Uterus (tissue), 4 donors: ENCODE results near the gene EPS8L2. TPM values are rescaled to one million over a fixed set of nuclear protein-coding genes. Genes with fewer than 3 reads are reported as not detected.
A peak's percentile ranks its signal among the peaks of the same experiment; 100 is the strongest.

ENCODE experiments used
- DNase-seq, 2 donors: peaks; one replicate each; pipeline ENCODE4 v3.0.0-alpha.2; 2019 to 2020
- H3K27ac ChIP-seq, 2 donors: fragments of 200-600 bp; sonication (generic); 1 replicate in 1 of 2; 2 replicates in 1 of 2; pipeline ENCODE4 v1.5.1; 2016 to 2018
- H3K27me3 ChIP-seq, 2 donors: fragments of 200-600 bp; sonication (generic); one replicate each; pipeline ENCODE4 v1.5.1; 2018 to 2019; ENCODE audit warnings: control low read depth in 1 of 2
- H3K36me3 ChIP-seq, 2 donors: fragments of 200-600 bp; sonication (generic); one replicate each; pipeline ENCODE4 v1.5.1; 2019; ENCODE audit warnings: control low read depth in 1 of 2
- H3K4me1 ChIP-seq, 2 donors: fragments of 200-600 bp; sonication (generic); one replicate each; pipeline ENCODE4 v1.5.1; 2018 to 2019; ENCODE audit warnings: control low read depth in 1 of 2
- H3K4me3 ChIP-seq, 2 donors: fragments of 200-600 bp; sonication (generic); 1 replicate in 1 of 2; 2 replicates in 1 of 2; pipeline ENCODE4 v1.5.1; 2018 to 2019; ENCODE audit warnings: mild to moderate bottlenecking in 1 of 2
- H3K9me3 ChIP-seq, 2 donors: fragments of 200-600 bp; sonication (generic); one replicate each; pipeline ENCODE4 v1.5.1; 2019; ENCODE audit warnings: control low read depth in 1 of 2
- POLR2A ChIP-seq, 2 donors: fragments of 450-650 bp; IDR thresholded peaks; one replicate each; pipeline ENCODE4 v1.6.1; 2016; ENCODE audit warnings: antibody characterized with exemption in 2 of 2, mild to moderate bottlenecking in 1 of 2, moderate library complexity in 1 of 2
- intact Hi-C: fragments of 100-400 bp; cut with DNase I; formaldehyde crosslinking; loops from one replicate; pipeline ENCODE4 v1.15.1; 2023; ENCODE audit warnings: low total_unique reads
- total RNA-seq, 4 donors: library from RNA; depleted of rRNA in 3 of 4; stranded (reverse); fragments of >200 nt in 3 of 4; gene quantifications; one replicate each; pipeline versions ENCODE4 v1.1.0 to v1.2.4, GENCODE V29; 2014 to 2023
- TF ChIP-seq, protein P1 (sequence below), 4 experiments: fragments of 200-600 bp in 2 of 4; fragments of 450-650 bp in 2 of 4; sonication (generic) in 2 of 4; IDR thresholded peaks; one replicate each; pipeline ENCODE4 v1.5.1; 2016 to 2019; ENCODE audit warnings: antibody characterized with exemption in 4 of 4, mild to moderate bottlenecking in 2 of 4, moderate library complexity in 1 of 4
- donor health status: DM: yes; HTN: yes; CAD: no.

EPS8L2 gene
- total RNA-seq, 4 donors from 2014 or later: 12.2 to 52.8 (median 32.3) TPM

GRCh38 chr11:765025-765801 lies 59.2 kb downstream of the EPS8L2 start:
- Histone ChIP-seq H3K9me3 (no peaks in the 10 kb centered on the region), H3K4me3 (no peak overlapping the region), H3K27ac (no peak overlapping the region), H3K27me3 (no peaks in the 10 kb centered on the region), H3K36me3 (no peaks in the 10 kb centered on the region), H3K4me1 (no peaks in the 10 kb centered on the region)
- DNase-seq: no peak
- TF ChIP-seq POLR2A (IDR thresholded peaks at IDR 0.05): no peak
- TF ChIP-seq, protein P1, sequence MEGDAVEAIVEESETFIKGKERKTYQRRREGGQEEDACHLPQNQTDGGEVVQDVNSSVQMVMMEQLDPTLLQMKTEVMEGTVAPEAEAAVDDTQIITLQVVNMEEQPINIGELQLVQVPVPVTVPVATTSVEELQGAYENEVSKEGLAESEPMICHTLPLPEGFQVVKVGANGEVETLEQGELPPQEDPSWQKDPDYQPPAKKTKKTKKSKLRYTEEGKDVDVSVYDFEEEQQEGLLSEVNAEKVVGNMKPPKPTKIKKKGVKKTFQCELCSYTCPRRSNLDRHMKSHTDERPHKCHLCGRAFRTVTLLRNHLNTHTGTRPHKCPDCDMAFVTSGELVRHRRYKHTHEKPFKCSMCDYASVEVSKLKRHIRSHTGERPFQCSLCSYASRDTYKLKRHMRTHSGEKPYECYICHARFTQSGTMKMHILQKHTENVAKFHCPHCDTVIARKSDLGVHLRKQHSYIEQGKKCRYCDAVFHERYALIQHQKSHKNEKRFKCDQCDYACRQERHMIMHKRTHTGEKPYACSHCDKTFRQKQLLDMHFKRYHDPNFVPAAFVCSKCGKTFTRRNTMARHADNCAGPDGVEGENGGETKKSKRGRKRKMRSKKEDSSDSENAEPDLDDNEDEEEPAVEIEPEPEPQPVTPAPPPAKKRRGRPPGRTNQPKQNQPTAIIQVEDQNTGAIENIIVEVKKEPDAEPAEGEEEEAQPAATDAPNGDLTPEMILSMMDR (IDR thresholded peaks at IDR 0.05): peak; percentile 28 to 58 (median 48)
- intact Hi-C loops: no loop called here

DNA sequence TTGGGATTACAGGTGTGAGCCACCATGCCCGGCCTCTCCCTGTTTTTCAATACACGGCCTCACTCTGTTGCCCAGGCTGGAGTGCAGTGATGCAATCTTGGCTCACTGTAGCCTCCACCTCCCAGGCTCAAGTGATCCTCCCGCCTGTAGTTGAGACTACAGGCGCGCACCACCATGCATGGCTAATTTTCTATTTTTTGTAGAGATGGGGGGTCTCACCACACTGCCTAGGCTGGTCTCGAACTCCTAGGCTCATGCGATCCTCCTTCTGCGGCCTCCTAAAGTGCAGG lies 59.7 kb downstream of the EPS8L2 start:
- no peaks in the 10 kb centered on the region for H3K36me3 ChIP-seq
- TF ChIP-seq, protein P1 (IDR thresholded peaks at IDR 0.05): no peak
- no peak for TF ChIP-seq POLR2A (IDR thresholded peaks at IDR 0.05)
- no peak overlapping the region for H3K4me3 ChIP-seq
- H3K4me1 ChIP-seq: no peaks in the 10 kb centered on the region
- H3K27ac ChIP-seq: no peak overlapping the region
- no peaks in the 10 kb centered on the region for H3K9me3 ChIP-seq
- no peaks in the 10 kb centered on the region for H3K27me3 ChIP-seq
- intact Hi-C loops: no loop called here
- no peak for DNase-seq

DNA sequence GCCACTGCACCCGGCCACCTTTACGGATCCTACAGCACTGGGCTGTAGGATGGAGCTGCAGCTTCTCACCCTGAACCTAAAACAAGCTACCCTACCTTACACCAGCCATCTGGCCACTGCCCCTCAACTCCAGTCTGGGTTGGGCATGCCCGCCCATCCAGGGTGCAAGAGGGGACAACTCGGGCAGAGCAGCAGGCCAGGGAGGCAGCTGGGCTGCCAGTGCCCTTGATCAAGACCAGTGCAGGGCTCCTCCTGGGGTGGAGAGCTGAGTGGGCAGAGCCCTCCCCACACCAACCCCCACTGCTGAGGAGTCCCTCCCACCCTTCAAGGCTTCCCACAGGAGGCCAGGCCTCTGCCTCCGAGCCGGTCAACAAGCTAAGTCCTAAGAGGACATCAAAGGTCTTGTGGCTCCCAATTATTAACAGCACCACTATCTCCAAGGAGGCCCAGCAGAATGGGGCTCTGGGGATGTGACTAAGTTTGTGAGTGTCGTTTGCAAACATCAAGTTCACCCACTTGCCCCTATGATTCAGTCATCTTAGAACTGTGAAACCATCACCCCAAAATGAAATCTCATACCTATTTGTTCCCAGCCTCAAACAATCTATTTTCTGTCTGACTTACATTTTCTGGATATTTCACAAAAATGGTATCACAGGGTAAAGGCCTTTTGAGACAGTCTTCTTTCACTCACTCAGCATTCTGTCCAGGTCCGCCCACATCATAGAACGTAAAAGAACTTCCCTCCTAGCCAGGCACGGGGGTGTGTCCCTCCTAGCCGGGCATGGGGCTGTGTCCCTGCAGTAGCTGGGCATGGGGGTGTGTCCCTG lies 60.3 kb downstream of the EPS8L2 start:
- no peak for DNase-seq
- Histone ChIP-seq H3K27ac (no peak overlapping the region), H3K4me3 (no peak overlapping the region), H3K4me1 (no peaks in the 10 kb centered on the region), H3K9me3 (no peaks in the 10 kb centered on the region), H3K27me3 (no peaks in the 10 kb centered on the region), H3K36me3 (no peaks in the 10 kb centered on the region)
- TF ChIP-seq, protein P1 (IDR thresholded peaks at IDR 0.05): no peak
- TF ChIP-seq POLR2A (IDR thresholded peaks at IDR 0.05): no peak
- intact Hi-C loops: no loop called here

DNA sequence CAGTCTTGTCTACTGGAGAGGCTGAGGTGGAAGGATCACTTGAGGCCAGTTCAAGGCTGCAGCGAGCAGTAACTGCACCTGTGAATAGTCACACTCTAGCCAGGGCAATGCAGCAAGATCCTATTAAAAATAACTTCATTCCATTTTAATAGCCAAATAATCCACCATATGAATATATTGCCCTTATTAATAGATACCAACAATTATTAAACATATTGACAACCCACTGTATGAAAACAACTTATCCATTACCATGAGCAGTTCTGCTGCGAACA lies 60.8 kb downstream of the EPS8L2 start:
- H3K27ac ChIP-seq: no peak overlapping the region
- H3K9me3 ChIP-seq: no peaks in the 10 kb centered on the region
- no peak for DNase-seq
- no peaks in the 10 kb centered on the region for H3K4me1 ChIP-seq
- H3K4me3 ChIP-seq: no peak overlapping the region
- intact Hi-C loops: no loop called here
- no peak for TF ChIP-seq POLR2A (IDR thresholded peaks at IDR 0.05)
- TF ChIP-seq, protein P1 (IDR thresholded peaks at IDR 0.05): no peak
- no peaks in the 10 kb centered on the region for H3K36me3 ChIP-seq
- H3K27me3 ChIP-seq: no peaks in the 10 kb centered on the region

DNA sequence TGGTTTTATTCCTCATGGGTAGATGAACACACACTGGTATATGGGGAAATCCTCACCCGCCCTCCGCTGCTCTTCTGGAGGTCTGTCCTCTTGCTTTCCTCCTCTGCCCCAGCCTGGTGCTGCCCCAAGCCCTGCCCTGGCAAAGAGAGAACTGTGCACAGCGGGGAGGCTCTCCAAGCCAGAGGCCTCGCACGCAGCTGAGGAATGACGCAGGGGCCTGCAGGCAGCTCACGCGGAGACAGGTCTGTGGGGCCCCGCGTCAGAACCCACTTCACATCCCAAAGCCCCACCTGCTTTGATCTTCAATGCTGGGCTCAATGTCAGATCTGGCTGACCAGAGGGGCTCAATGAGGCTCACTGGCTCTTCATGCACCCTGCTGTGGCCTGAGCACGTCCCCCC lies 61.2 kb downstream of the EPS8L2 start:
- Histone ChIP-seq H3K9me3 (no peaks in the 10 kb centered on the region), H3K36me3 (no peaks in the 10 kb centered on the region), H3K27ac (no peak overlapping the region), H3K27me3 (no peaks in the 10 kb centered on the region), H3K4me1 (no peaks in the 10 kb centered on the region), H3K4me3 (no peak overlapping the region)
- intact Hi-C loops: no loop called here
- no peak for DNase-seq
- TF ChIP-seq POLR2A (IDR thresholded peaks at IDR 0.05): no peak
- TF ChIP-seq, protein P1 (IDR thresholded peaks at IDR 0.05): no peak
